HepG2 (cell line): ENCODE data around the gene COMMD7. TPM values are rescaled to one million over a fixed set of nuclear protein-coding genes. Genes with fewer than 3 reads are reported as not detected.

Source experiments
- ATAC-seq: fragments of 200-7000 bp; cut with Tn5 transposase; 3 replicates; pipeline ENCODE4 v1.9.1; 2020; ENCODE audit warnings: mild to moderate bottlenecking, moderate library complexity
- BruUV-seq: library from RNA; stranded (reverse); fragments of 400-500 nt; replicated peaks from 2 replicates; lab custom pipeline; 2021; lab: Mats Ljungman, UMichigan
- CTCF ChIA-PET: fragments of 300-600 bp; formaldehyde crosslinking; extraction: SDS; loops from one replicate; lab custom pipeline; 2021; ENCODE audit warnings: low total read pairs, inconsistent platforms, low intra/inter-chr PET ratio; lab: Yijun Ruan, JAX
- POLR2A ChIA-PET: fragments of 350-600 bp; sonication (Branson Sonifier 250); formaldehyde crosslinking; loops from one replicate; lab custom pipeline; 2020; ENCODE audit warnings: antibody characterized with exemption, inconsistent platforms; lab: Yijun Ruan, JAX
- DNase-seq: peaks from one replicate; pipeline ENCODE4 v3.0.0-alpha.2; 2015; ENCODE audit warnings: low spot score
- FAIRE-seq: peaks from 3 replicates; lab custom pipeline; 2011; peaks lifted over from hg19 to GRCh38; lab: Jason Lieb, UNC
- H2AFZ ChIP-seq: one replicate; pipeline ENCODE4 v1.6.1; 2011; ENCODE audit warnings: low read length, inconsistent platforms
- H3K27ac ChIP-seq: fragments of 300-600 bp; 3 replicates; pipeline ENCODE4 v1.8.0; 2011; ENCODE audit warnings: mixed run types, mild to moderate bottlenecking, mixed read lengths, low read length, inconsistent platforms; ENCODE audit not compliant: insufficient read depth; ENCODE audit errors: extremely low read length
- H3K27me3 ChIP-seq, 2 experiments: fragments of 200-600 bp in 1 of 2; 2 replicates in 1 of 2; 3 replicates in 1 of 2; pipeline versions ENCODE4 v1.6.0 to v1.8.0; 2011; ENCODE audit warnings: low read length in 2 of 2, mild to moderate bottlenecking in 2 of 2, moderate library complexity in 2 of 2, inconsistent platforms in 1 of 2; ENCODE audit not compliant: insufficient read depth in 2 of 2, control insufficient read depth in 1 of 2
- H3K36me3 ChIP-seq, 2 experiments: fragments of 200-600 bp in 1 of 2; replicated peaks in 1 of 2; 2 replicates in 1 of 2; 3 replicates in 1 of 2; pipeline versions ENCODE4 v1.5.1 to v1.8.0; 2011; ENCODE audit warnings: low read length in 2 of 2, inconsistent platforms in 1 of 2; ENCODE audit not compliant: insufficient read depth in 2 of 2, control insufficient read depth in 1 of 2
- H3K4me1 ChIP-seq: 2 replicates; pipeline ENCODE4 v1.5.1; 2012; ENCODE audit warnings: low read length, inconsistent platforms; ENCODE audit not compliant: insufficient read depth
- H3K4me2 ChIP-seq: 2 replicates; pipeline ENCODE4 v1.6.0; 2011; ENCODE audit warnings: low read depth, low read length, inconsistent platforms
- H3K4me3 ChIP-seq, 3 experiments: fragments of 200-600 bp in 1 of 3; sonication (generic), shearing (Covaris generic) in 1 of 3; replicated peaks in 1 of 3; 2 replicates each; pipeline ENCODE4 v1.5.1; 2011 to 2016; ENCODE audit warnings: low read length in 3 of 3, inconsistent platforms in 2 of 3, low read depth in 2 of 3, mild to moderate bottlenecking in 2 of 3, control low read depth in 1 of 3, mixed read lengths in 1 of 3; ENCODE audit not compliant: insufficient read depth in 1 of 3
- H3K79me2 ChIP-seq: one replicate; pipeline ENCODE4 v1.6.1; 2011; ENCODE audit warnings: low read length, inconsistent platforms; ENCODE audit not compliant: insufficient read depth
- H3K9ac ChIP-seq: 2 replicates; pipeline ENCODE4 v1.6.0; 2011; ENCODE audit warnings: mild to moderate bottlenecking, low read depth, low read length, inconsistent platforms; ENCODE audit not compliant: insufficient read depth
- H3K9me3 ChIP-seq: 2 replicates; pipeline ENCODE4 v1.5.1; 2012; ENCODE audit warnings: mild to moderate bottlenecking, low read length
- H4K20me1 ChIP-seq: 2 replicates; pipeline ENCODE4 v1.6.0; 2011; ENCODE audit warnings: inconsistent platforms, mild to moderate bottlenecking, low read length, moderate library complexity; ENCODE audit not compliant: insufficient read depth
- GABPA ChIP-seq, 2 experiments: IDR thresholded peaks; 2 replicates each; pipeline ENCODE4 v1.6.1; 2011 to 2016; ENCODE audit warnings: low read depth in 2 of 2, low read length in 1 of 2, missing biosample characterization in 1 of 2, missing genetic modification characterization in 1 of 2
- ZNF513 ChIP-seq: sonication (generic); formaldehyde crosslinking; conservative IDR thresholded peaks from 2 replicates; pipeline ENCODE4 v1.5.0; 2020; ENCODE audit warnings: missing genetic modification reagents
- WGBS: methylation state at CpG from one replicate; pipeline ENCODE4 v1.1.6; 2017; ENCODE audit warnings: low lambda C conversion rate; 5-methylcytosine and 5-hydroxymethylcytosine counted together
- in situ Hi-C: cut with HindIII; loops from 2 replicates; pipeline ENCODE4 v1.10.0; 2017; ENCODE audit warnings: low pct_unique_long_range_greater_than_20kb; ENCODE audit not compliant: extremely low pct_ligation_motif_present
- intact Hi-C: fragments of 100-400 bp; cut with micrococcal nuclease; formaldehyde crosslinking; loops from one replicate; pipeline ENCODE4 v1.10.0; 2022; ENCODE audit not compliant: unreplicated experiment
- polyA plus RNA-seq, 8 experiments: library from polyadenylated mRNA; depleted of rRNA in 3 of 8; stranded (reverse) in 7 of 8; unstranded in 1 of 8; fragments of >200 nt; fragmentation: Illumina TruSeq in 4 of 8; extraction: Trizol in 4 of 8; gene quantifications; 2 replicates each; pipeline versions ENCODE4 v1.2.1 to v1.2.3, GENCODE V29; 2011 to 2016; ENCODE audit warnings: low read depth in 4 of 8, missing spikeins in 1 of 8, mixed read lengths in 1 of 8; ENCODE audit not compliant: insufficient read depth in 1 of 8
- total RNA-seq, 5 experiments: library from RNA; depleted of rRNA; stranded (reverse); fragments of >200 nt; fragmentation: Illumina TruSeq; extraction: Trizol; gene quantifications; 2 replicates each; pipeline ENCODE4 v1.2.3, GENCODE V29; 2016; ENCODE audit warnings: low read depth in 1 of 5
- TF ChIP-seq, protein P1 (sequence below): sonication (generic); formaldehyde crosslinking; IDR thresholded peaks from 2 replicates; pipeline ENCODE4 v1.4.0; 2020; ENCODE audit warnings: mild to moderate bottlenecking, missing genetic modification reagents

COMMD7 gene
- total and polyA plus RNA-seq, 2 of the 13 experiments (the other 11 are each of a cell fraction or from before 2014, with no cell fraction given) = 42.1 to 53.3 TPM

DNA sequence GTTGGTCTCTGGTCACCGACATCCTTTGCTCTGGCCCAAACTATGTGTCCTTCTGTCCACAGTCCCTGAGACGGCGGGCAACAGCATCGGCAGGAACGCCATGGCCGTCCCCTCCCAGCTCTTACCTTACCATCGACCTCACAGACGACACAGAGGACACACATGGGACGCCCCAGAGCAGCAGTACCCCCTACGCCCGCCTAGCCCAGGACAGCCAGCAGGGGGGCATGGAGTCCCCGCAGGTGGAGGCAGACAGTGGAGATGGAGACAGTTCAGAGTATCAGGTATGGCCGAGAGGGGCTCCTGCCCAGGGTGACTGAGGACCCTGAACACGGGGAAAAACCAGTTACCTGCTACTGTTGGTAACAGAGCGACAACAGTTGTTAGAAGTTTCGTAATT is 43.9 kb upstream of the COMMD7 start:
- H3K4me2 ChIP-seq = no peak overlapping the region
- peaks cover 5% of the 10 kb centered on the region; the same call in 1 of the 2 replicates for H3K4me1 ChIP-seq
- in situ Hi-C loops = loop anchor here (5.0 kb wide), 1 partner anchor 310 kb away; no protein-coding TSS in a partner anchor
- peaks cover 10 to 43% of the 10 kb centered on the region in 2 experiments; a peak in 4 of 5 replicates for H3K36me3 ChIP-seq
- ChIA-PET POLR2A (no interaction called here), CTCF (no interaction called here)
- no peaks in the 10 kb centered on the region for H4K20me1 ChIP-seq
- no peaks in the 10 kb centered on the region for H3K79me2 ChIP-seq
- no peak overlapping the region for H3K4me3 ChIP-seq
- no peak overlapping the region for H2AFZ ChIP-seq
- peak; percentile 16; the same call in 1 of the 3 replicates for ATAC-seq
- TF ChIP-seq GABPA (IDR thresholded peaks at IDR 0.05; ENCODE audit: low read depth, low read length) (no peak), GABPA (CRISPR knock-in tag; IDR thresholded peaks at IDR 0.05; ENCODE audit: low read depth) (no peak), ZNF513 (CRISPR knock-in tag) (no peak)
- TF ChIP-seq, protein P1, sequence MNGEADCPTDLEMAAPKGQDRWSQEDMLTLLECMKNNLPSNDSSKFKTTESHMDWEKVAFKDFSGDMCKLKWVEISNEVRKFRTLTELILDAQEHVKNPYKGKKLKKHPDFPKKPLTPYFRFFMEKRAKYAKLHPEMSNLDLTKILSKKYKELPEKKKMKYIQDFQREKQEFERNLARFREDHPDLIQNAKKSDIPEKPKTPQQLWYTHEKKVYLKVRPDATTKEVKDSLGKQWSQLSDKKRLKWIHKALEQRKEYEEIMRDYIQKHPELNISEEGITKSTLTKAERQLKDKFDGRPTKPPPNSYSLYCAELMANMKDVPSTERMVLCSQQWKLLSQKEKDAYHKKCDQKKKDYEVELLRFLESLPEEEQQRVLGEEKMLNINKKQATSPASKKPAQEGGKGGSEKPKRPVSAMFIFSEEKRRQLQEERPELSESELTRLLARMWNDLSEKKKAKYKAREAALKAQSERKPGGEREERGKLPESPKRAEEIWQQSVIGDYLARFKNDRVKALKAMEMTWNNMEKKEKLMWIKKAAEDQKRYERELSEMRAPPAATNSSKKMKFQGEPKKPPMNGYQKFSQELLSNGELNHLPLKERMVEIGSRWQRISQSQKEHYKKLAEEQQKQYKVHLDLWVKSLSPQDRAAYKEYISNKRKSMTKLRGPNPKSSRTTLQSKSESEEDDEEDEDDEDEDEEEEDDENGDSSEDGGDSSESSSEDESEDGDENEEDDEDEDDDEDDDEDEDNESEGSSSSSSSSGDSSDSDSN (CRISPR knock-in tag) = no peak
- BruUV-seq = no TSS peak
- DNase-seq = no peak
- intact Hi-C loops = loop anchor here (2.0 kb wide), 1 partner anchor 66 kb away; no protein-coding TSS in a partner anchor
- no peaks in the 10 kb centered on the region for H3K27me3 ChIP-seq
- H3K9me3 ChIP-seq = no peaks in the 10 kb centered on the region
- H3K9ac ChIP-seq = no peak overlapping the region
- WGBS = 97% methylated on average over 16 of the region's 16 CpGs
- H3K27ac ChIP-seq = no peak overlapping the region
- FAIRE-seq = no peak
